OCI-LY7 (cell line): ENCODE data around the gene PPP1R26. TPM values are rescaled to one million over a fixed set of nuclear protein-coding genes. Genes with fewer than 3 reads are reported as not detected.
"Not testable (repeated sequence)": the region's sequence is repeated elsewhere in the genome, so short reads cannot be mapped to it uniquely, and the experiment has no call there.

ENCODE experiments used
- BruUV-seq: library from RNA; stranded (reverse); fragments of 400-500 nt; replicated peaks from 2 replicates; lab custom pipeline; 2021; lab: Mats Ljungman, UMichigan
- CTCF ChIA-PET: fragments of 300-600 bp; sonication (Branson Sonifier 250); formaldehyde crosslinking; loops from one replicate; lab custom pipeline; 2022; ENCODE audit warnings: antibody characterized with exemption; ENCODE audit not compliant: unreplicated experiment; lab: Charles Lee
- POLR2A ChIA-PET: fragments of 300-600 bp; sonication (Branson Sonifier 250); formaldehyde crosslinking; loops from one replicate; lab custom pipeline; 2022; ENCODE audit warnings: antibody characterized with exemption; lab: Charles Lee
- DNase-seq: peaks from one replicate; pipeline ENCODE4 v3.0.0-alpha.2; 2015; ENCODE audit warnings: low spot score
- H2AFZ ChIP-seq: fragments of 200-600 bp; sonication (generic), shearing (Covaris generic); 2 replicates; pipeline ENCODE4 v1.6.1; 2014; ENCODE audit warnings: mild to moderate bottlenecking, antibody characterized with exemption, low read length, moderate library complexity
- H3K27ac ChIP-seq: fragments of 200-600 bp; sonication (generic); 2 replicates; pipeline ENCODE4 v1.5.1; 2014; ENCODE audit warnings: mixed run types, low read depth, mild to moderate bottlenecking, moderate library complexity, low read length, inconsistent platforms; ENCODE audit not compliant: poor library complexity, severe bottlenecking
- H3K36me3 ChIP-seq: fragments of 200-600 bp; sonication (generic); 2 replicates; pipeline ENCODE4 v1.6.1; 2014; ENCODE audit warnings: mild to moderate bottlenecking, antibody characterized with exemption, low read length, moderate library complexity, mixed read lengths; ENCODE audit not compliant: insufficient read depth
- H3K4me1 ChIP-seq: fragments of 200-600 bp; sonication (generic); 2 replicates; pipeline ENCODE4 v1.5.1; 2014; ENCODE audit warnings: mild to moderate bottlenecking, low read length; ENCODE audit not compliant: insufficient read depth, poor library complexity, severe bottlenecking
- H3K4me2 ChIP-seq: fragments of 200-600 bp; sonication (generic); 2 replicates; pipeline ENCODE4 v1.6.1; 2014; ENCODE audit warnings: mild to moderate bottlenecking, low read length
- H3K4me3 ChIP-seq: fragments of 200-600 bp; sonication (generic); 2 replicates; pipeline ENCODE4 v1.5.1; 2014; ENCODE audit warnings: mild to moderate bottlenecking, low read depth, low read length; ENCODE audit not compliant: poor library complexity, severe bottlenecking
- H3K79me2 ChIP-seq: fragments of 200-600 bp; sonication (generic); 2 replicates; pipeline ENCODE4 v1.6.1; 2016; ENCODE audit warnings: low read depth, mild to moderate bottlenecking, low read length, moderate library complexity, mixed read lengths; ENCODE audit not compliant: insufficient read depth
- H3K9me2 ChIP-seq: fragments of 200-600 bp; sonication (generic); 2 replicates; pipeline ENCODE4 v1.6.1; 2016; ENCODE audit warnings: mild to moderate bottlenecking, low read length, mixed read lengths; ENCODE audit not compliant: insufficient read depth
- H3K9me3 ChIP-seq: fragments of 200-600 bp; sonication (generic); 2 replicates; pipeline ENCODE4 v1.6.1; 2014; ENCODE audit warnings: mild to moderate bottlenecking, mixed run types, low read length, mixed read lengths
- H4K20me1 ChIP-seq: fragments of 200-600 bp; sonication (generic); 2 replicates; pipeline ENCODE4 v1.6.1; 2014; ENCODE audit warnings: mild to moderate bottlenecking, antibody characterized with exemption, low read length, moderate library complexity, mixed read lengths; ENCODE audit not compliant: insufficient read depth
- EZH2phosphoT487 ChIP-seq: fragments of 200-600 bp; sonication (generic); IDR thresholded peaks from 2 replicates; pipeline ENCODE4 v1.6.1; 2018; ENCODE audit warnings: low read depth, borderline replicate concordance, mild to moderate bottlenecking, mixed run types, antibody characterized with exemption, low read length, moderate library complexity, mixed read lengths
- intact Hi-C: fragments of 100-400 bp; cut with micrococcal nuclease; formaldehyde crosslinking; loops from one replicate; pipeline ENCODE4 v1.10.0; 2022; ENCODE audit not compliant: unreplicated experiment
- total RNA-seq, 2 experiments: library from RNA; depleted of rRNA in 1 of 2; stranded (reverse); fragments of >200 nt in 1 of 2; shearing (Covaris generic) in 1 of 2; gene quantifications; 2 replicates each; pipeline ENCODE4 v1.2.3, GENCODE V29; 2014 to 2022
- TF ChIP-seq, protein P1 (sequence below): fragments of 200-600 bp; sonication (generic); conservative IDR thresholded peaks from 2 replicates; pipeline ENCODE4 v1.5.1; 2014; ENCODE audit warnings: mild to moderate bottlenecking, antibody characterized with exemption, low read length, moderate library complexity, mixed read lengths

The PPP1R26 gene
- total RNA-seq, 2 experiments from 2014 or later: 0.21 to 1.5 TPM

- no peak for DNase-seq
- ChIA-PET POLR2A (no interaction called here), CTCF (no interaction called here)
- no peaks in the 10 kb centered on the region for H3K36me3 ChIP-seq
- no peaks in the 10 kb centered on the region for H3K4me1 ChIP-seq
- H3K9me2 ChIP-seq: no peaks in the 10 kb centered on the region
- no peak overlapping the region for H3K4me2 ChIP-seq
- H2AFZ ChIP-seq: no peak overlapping the region
- no peaks in the 10 kb centered on the region for H3K9me3 ChIP-seq
- no peak for TF ChIP-seq EZH2phosphoT487
- TF ChIP-seq, protein P1, sequence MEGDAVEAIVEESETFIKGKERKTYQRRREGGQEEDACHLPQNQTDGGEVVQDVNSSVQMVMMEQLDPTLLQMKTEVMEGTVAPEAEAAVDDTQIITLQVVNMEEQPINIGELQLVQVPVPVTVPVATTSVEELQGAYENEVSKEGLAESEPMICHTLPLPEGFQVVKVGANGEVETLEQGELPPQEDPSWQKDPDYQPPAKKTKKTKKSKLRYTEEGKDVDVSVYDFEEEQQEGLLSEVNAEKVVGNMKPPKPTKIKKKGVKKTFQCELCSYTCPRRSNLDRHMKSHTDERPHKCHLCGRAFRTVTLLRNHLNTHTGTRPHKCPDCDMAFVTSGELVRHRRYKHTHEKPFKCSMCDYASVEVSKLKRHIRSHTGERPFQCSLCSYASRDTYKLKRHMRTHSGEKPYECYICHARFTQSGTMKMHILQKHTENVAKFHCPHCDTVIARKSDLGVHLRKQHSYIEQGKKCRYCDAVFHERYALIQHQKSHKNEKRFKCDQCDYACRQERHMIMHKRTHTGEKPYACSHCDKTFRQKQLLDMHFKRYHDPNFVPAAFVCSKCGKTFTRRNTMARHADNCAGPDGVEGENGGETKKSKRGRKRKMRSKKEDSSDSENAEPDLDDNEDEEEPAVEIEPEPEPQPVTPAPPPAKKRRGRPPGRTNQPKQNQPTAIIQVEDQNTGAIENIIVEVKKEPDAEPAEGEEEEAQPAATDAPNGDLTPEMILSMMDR: no peak
- H4K20me1 ChIP-seq: no peaks in the 10 kb centered on the region
- intact Hi-C loops: no loop called here
- BruUV-seq: no TSS peak
- no peak overlapping the region for H3K27ac ChIP-seq
- no peak overlapping the region for H3K4me3 ChIP-seq
- no peaks in the 10 kb centered on the region for H3K79me2 ChIP-seq
Measured at GRCh38 chr9:135526730-135527571, 47.4 kb downstream of the PPP1R26 start.

DNA sequence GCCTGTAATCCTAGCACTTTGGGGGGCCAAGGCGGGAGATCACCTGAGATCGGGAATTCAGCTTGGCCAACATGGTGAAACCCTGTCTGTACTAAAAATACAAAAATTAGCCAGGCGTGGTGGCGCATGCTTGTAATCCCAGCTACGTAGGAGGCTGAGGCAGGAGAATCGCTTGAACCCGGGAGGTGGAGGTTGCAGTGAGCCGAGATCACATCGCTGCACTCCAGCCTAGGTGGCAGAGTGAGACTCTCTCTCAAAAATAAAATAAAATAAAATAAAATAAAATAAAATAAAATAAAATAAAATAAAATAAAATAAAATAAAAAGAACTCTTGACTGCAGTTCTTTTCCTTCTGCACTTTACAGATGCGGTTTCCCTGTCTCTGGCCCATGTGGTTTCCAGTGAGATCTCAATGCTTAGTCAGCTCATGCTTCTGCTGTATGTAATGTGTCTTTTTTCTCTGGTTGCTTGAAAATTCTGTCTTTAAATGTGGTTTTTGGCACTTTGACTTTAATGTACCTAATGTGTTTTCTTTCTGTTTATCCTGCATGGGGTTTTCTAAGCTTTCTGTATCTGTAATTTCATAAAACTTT is 49.4 kb downstream of the PPP1R26 start:
- H3K36me3 ChIP-seq, H4K20me1 ChIP-seq, H3K4me3 ChIP-seq, H3K9me3 ChIP-seq, POLR2A ChIA-PET, DNase-seq, H2AFZ ChIP-seq, H3K4me2 ChIP-seq, H3K9me2 ChIP-seq, H3K27ac ChIP-seq, CTCF ChIA-PET, intact Hi-C loops, H3K4me1 ChIP-seq, BruUV-seq, H3K79me2 ChIP-seq: not testable (repeated sequence)

DNA sequence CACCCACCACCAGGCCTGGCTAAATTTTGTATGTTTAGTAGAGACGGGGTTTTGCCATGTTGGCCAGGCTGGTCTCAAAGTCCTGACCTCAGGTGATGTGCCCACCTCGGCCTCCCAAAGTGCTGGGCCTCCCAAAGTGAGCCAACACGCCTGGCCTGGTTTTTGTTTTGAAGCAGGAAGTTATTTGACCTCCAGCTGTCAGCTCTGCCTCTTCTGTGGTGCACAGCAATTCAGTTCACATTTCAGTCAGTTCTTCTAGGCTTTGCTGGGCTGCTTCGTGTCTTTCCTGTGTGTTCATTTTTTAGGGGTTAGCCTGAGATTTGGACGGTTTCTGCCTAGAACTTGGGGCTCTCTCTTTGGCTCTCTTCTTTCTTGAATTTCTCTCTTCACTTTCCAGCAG is 50.6 kb downstream of the PPP1R26 start:
- CTCF ChIA-PET: no interaction called here
- POLR2A ChIA-PET: no interaction called here
- H2AFZ ChIP-seq: no peak overlapping the region

More for the DNA sequence above, 50.6 kb downstream of the PPP1R26 start:
- H4K20me1 ChIP-seq: no peaks in the 10 kb centered on the region
- H3K9me2 ChIP-seq: no peaks in the 10 kb centered on the region
- DNase-seq: no peak
- no peaks in the 10 kb centered on the region for H3K79me2 ChIP-seq
- no peak overlapping the region for H3K4me3 ChIP-seq
- TF ChIP-seq, protein P1: no peak
- TF ChIP-seq EZH2phosphoT487: no peak
- intact Hi-C loops: no loop called here
- no TSS peak for BruUV-seq
- H3K9me3 ChIP-seq: no peaks in the 10 kb centered on the region
- no peak overlapping the region for H3K27ac ChIP-seq
- H3K4me1 ChIP-seq: no peaks in the 10 kb centered on the region
- no peak overlapping the region for H3K4me2 ChIP-seq
- no peaks in the 10 kb centered on the region for H3K36me3 ChIP-seq
